Brain pericyte (primary cell): ENCODE data around the gene CRBN.

Experiments used
- DNase-seq: peaks from one replicate; pipeline ENCODE4 v3.0.0-alpha.2; 2012; ENCODE audit warnings: low read depth, low spot score

The CRBN gene

GRCh38 chr3:3110749-3111361, 68.6 kb downstream of the CRBN start:
- no peak for DNase-seq

- no peak for DNase-seq
Observed at GRCh38 chr3:3110299-3110630, 69.2 kb downstream of the CRBN start, which contains the start of gene IL5RA. Gene IL5RA (minus strand): TSS chr3:3110374. CDS start chr3:3104984, 5,390 bp downstream.

DNA sequence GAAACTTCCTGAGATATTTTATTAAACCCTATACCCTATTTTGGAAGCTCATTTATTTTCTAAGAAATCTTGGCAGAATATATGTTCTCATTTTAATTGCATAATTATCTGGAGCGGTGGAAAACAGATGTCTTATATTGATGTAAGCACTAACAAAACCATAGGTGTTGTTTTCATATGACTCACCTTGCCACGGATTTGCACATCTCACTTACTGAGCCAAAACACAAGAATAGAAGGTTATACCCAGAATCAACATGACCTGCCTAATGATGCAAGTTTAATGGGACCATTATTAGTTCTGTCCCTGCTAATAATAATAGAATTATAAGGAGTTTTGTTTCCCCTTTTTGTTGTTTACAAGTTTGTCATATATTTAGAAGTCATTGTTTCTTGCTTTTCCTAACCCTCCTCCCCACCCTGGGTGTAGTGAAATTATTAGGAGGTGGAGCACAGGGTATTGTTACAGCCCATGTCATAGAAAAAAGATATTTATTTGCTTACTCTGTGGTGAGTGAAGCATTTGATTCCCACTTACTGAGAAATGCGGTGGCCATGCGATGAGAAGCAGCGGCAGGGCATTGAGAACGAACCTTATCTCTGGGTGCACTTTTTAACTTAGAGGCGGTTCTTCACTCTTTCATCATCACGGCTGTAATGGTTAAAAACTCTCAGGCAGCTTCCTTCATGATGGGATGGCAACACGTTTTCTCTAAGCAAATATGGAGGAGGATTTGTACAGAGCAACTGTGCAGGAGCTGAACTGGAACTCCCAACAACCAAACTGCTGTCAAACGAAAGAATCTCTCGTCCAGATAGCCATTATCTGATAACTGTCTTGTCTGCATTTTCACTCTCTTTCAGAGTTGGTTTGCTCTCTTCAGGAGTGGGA, 69.8 kb downstream of the CRBN start:
- DNase-seq: no peak

DNA sequence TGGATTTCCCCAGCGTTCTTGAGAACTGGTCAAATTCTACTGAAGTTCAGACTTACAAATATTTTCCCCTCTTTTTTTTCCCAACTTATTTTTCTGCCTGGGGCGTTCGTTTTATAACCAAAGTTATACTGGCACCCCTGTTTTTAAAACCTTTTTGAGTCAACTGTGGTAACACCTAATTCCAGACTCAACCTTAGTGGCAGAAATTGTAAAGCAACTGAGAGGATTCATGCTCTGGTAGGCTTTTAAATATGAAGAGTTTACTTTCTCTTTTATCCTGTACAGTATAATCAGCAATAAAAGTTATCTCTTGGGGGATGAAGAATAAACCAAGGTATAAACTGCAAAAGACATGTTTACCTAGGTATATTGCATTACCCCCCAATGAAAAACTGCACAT, 71.6 kb downstream of the CRBN start:
- no peak for DNase-seq

DNA sequence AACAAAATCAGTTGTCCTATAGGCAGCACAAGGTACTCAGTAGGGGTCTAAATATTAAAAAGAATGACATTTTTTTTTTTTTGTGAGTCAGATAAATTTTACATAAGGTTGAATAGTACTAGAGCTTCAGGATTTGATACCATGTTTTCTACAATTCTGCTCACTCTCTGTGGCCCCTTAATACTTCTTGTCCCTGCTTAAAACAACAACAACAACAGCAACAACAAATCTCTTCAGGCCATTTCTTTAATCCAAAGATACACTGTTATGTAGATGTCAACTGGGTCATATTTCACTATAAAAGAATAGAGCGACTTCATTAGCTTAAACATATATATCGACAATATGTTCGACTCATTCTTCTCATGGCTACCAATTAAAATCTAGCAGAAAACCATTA, 72.3 kb downstream of the CRBN start:
- no peak for DNase-seq

DNA sequence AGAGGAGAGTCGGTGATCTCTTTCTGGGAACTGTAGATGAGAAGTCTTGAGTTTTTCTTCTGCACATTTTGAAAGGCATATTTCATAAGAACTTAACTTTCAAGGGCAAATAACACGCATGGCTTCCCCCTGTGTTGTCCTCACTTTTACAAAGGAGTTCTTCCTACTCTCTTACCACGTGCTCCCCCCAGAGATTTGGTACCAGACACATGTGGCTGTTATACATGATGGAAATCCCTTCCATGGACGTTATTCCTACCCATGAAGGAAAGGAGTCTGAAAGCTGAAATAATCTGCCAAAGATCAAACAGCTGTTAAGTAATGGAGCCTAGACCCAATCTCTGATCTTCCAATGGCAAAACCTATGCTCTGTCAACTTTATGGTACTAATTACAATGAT, 73.7 kb downstream of the CRBN start:
- DNase-seq: no peak

- DNase-seq: no peak
Observed at GRCh38 chr3:3105246-3105645, 74.2 kb downstream of the CRBN start.

DNA sequence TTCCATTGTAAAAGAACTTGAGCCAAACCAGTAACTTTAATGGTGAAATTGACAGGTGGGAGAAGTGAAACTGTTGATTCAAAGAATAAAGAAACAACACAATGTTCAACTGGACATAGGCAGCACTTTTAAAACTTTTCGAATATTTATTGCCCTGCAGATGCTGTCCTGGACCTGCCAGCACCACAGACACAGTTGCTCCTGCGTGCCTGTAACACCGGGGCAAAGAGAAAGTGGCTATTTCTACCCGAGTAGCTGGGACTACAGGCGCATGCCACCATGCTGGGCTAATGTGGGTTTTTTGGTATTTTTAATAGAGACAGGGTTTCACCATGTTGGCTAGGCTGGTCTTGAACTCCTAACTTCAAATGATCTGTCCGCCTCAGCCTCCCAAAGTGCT, 76.7 kb downstream of the CRBN start:
- DNase-seq: no peak

DNA sequence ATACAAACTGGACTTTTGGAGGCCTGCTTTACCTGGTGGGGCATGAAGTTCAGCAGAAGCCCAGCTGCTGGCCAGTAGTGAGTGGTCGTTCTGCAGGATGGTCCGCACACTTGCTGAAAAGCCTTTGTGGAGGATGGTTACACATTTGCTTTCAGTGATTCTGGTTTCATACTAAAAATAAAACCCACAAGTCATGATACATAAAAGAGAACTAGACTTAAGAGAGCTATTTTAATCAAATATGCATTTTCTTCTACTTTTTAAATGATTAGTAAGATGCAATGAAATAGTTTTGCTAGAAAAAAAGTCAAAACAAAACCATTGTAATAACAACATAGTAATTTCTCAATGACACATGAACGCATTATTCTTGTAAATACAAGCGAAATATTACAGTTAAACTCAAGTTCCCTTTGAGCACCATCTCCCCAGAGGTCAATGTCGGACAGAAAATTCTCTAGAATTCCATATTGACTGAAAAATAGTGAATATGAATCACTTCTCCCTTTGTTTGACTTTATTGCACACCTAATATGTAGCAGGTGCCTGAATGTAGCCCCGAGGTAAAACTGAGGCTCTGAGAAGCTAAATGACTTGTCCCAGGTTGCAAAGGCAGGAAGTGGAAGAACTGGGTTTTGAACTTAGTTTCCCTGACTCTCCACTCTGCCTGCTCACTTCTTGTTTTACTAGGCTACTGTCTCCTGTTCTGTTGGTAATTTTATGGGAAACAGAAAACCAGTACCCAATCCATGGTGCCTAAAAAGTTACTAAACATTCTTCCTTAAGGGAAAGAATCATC, 77.6 kb downstream of the CRBN start:
- DNase-seq: no peak
